ENCODE results near the gene EIF2AK2.

- TF ChIP-seq CTCF (IDR thresholded peaks at IDR 0.05), result no peak
- no peak for TF ChIP-seq POLR2A (IDR thresholded peaks at IDR 0.05)
- no peak for TF ChIP-seq EP300 (IDR thresholded peaks at IDR 0.05)
Measured at GRCh38 chr2:37201208-37201607, 44.4 kb upstream of the EIF2AK2 start.
